GM19372 (cell line): ENCODE data around the gene WARS2.

Source experiments
- ATAC-seq: cut with Tn5 transposase; IDR thresholded peaks from one replicate; pipeline ENCODE4 v1.9.1; 2021; ENCODE audit warnings: mild to moderate bottlenecking, low read depth, moderate library complexity; ENCODE audit not compliant: unreplicated experiment

The WARS2 gene

DNA sequence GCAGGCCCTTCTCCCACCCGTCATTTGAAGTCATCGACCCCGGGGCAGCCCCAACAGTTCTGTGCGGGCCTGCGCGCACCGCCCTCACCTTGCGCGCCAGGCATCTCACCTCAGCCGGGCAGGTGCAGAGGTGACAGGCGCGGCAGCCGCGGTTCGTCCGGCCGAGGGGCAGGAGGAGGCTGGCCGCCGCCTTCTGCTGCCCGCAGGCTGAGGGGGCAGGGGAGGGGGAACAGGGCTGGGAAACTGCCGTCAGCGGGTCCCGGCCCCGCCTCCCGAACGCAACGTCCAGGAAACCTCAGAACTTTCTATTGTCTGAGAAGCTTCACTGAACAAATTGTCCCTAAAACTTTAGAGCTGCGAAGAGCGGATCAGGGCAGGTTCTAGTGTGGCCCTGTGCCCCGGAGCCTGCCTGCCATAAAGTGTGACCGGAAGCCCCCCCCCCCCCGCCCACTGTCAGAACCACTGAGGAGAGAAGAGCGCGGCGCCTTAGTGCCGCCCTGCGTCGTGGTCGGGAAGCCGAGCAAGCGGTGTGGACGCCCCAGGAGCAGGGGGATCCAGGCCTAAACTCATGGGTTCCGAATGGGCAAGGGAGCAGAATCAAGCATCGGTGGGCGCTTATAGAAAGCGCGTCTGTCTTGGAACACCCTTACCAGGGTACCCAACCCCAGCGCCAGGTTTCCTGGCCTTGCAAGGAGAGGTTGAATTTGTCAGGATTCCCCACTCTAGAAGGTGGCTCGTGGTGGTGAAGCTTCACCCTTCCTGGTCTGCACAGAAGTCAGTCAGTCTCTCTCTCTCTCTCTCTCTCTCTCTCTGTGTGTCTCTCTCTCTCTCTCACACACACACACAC lies 139.0 kb downstream of the WARS2 start:
- no peak for ATAC-seq

DNA sequence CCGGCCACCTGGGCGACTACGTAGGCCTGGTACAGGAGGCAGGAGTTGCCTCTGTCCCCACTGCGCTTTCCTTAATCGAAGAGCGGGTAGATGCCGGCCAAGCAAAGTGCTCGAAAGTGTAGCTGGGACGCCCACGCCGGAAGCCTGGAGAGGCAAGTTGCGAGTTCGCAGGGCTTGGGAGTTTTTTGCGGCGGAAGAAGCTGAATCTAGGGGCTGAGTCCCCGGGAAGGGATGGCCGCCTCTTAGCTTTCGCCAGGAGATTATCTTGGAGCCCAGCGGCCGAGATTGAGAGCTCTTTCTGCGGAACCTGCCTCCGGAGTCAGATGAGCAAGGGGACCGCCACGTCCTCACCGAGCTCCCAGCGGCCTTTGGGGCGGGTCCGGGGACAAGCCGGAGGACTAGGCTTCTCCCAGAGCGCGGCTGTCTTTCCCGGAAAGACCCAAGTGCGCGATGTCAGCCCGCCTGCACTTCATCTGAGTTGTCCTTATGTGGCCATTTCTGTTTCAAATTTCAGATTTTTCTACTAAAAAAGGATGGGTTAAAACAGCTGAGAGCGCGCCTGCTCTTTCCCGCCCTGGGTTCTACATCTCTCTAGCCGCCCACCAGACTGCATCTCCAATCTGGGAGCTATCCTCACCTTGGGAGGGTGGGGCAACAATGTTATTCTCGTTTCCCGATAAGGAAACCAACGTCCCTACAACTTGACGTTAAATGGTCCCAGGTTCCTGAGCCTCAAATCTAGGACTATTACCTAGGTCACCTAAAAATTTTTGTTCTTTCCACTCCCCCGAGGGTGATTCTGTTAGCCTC lies 139.9 kb downstream of the WARS2 start:
- no peak for ATAC-seq

DNA sequence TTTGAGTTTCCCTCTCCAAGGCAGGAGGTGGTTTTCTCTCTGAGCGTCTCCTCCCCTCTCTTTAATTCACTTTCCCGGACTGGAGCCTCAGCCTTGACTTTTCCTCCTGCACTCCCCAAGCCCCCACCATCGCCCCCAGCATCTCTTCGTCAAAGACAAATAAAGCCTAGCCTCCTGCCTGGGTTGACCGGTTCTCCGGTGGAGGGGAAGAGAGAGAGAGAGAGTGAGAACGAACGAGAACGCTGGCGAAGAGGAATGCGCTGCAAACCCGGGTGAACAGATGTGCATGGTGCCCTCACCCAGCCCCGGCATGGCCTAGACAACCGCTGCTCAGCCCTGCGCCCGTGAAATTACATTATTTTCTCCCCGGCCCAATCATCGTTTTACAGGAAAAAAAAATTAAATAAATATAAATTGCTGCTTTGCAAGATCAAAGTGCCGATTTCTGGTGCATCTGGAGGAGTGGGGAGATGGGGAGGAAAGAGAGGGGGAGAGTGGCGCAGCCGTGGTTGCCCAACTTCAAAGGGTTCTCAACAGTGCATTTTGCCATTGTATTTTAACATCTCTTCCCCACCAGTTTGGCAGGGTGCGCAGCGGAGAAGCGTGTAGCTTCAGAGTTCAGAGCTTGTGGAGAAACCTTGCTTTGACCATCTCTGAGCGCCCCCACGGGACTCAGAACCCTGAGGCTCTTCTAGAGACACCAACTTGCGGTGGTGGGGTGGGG lies 140.9 kb downstream of the WARS2 start:
- no peak for ATAC-seq

DNA sequence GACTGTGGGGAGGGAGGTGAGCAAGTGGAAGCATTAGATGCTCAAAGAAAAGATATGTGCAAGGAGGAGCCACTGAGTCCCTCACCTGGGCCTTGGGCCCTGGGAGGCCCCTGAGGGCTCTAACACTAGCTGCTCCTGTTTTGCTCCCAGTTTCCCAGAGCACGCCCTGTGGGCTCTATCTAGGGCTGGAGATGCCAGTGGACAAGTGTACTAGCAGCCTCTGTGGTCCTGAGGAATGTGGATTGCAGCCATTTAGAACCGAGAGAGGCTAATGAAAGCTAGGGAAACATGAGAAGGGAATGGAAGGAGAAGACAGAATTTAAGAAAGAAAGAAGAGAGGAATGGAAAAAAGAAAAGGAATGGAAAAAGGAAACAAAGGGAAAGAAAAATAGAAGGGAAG lies 142.3 kb downstream of the WARS2 start:
- ATAC-seq: no peak

DNA sequence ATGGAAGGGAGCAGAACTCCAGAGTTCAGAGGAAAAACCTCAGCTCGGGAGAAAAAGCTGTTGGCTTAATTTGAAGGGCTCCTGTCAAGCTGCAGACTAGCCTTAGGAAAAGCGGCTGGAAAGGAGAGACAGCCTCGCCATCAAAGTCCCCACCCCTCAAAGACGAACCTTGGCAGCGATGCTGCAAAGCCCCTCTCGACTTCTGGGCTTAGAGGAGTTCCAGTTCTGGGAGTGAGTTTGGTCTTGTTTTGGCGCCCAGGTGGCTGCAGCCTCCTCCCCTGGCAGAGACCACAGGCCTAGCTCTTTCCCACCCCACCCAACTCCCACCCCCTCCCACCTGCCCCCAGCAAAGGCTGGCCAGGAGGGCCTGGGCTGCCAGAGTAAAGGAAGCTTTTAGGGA lies 143.2 kb downstream of the WARS2 start:
- ATAC-seq: no peak

DNA sequence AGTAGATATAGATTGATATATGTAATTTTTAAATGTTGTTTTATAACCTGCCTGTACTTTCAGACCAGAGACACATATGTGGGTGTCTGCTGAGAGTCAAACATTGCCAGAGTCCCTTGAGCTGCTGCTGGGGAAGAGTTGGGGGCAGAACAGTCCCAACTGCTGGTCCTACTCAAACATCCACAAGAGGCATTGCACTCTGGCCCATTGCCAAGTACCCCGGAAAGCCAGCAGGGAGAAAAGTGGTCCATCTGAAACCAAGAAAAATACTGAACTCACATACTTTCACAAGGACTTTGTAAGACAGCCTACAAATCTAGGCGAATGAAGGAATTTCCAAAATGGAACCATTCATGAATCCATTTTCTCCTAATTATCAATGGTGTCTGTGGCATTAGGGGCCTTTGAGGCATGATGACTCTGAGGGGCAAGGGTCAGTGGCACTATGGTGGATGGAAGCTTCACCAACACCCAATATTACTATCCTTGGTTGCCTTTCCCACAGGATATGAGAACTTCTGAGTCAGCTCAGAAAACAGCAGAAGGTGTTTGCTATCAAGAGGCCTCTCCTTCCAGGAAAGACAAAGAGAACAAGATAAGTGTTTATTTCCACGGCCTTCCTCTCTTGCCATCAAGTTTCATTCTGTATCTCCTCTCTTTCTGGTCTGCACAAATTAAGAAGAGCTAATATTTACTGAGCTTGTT lies 145.0 kb downstream of the WARS2 start:
- no peak for ATAC-seq

DNA sequence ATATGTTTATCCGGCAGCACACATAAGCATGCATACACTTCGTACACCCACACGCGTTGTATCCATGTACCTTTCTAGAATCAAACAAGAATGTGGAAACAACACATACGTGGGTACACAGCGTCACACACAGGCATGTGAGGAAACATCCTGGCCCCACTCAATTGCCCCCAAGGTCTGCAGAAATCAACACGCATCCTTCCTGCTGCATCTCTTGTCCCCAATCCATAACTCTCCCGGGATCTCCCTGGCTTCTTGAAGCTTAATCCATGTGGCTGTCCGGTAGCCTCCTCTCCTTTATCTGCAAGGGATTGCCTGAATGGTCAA lies 146.8 kb downstream of the WARS2 start:
- ATAC-seq: no peak

DNA sequence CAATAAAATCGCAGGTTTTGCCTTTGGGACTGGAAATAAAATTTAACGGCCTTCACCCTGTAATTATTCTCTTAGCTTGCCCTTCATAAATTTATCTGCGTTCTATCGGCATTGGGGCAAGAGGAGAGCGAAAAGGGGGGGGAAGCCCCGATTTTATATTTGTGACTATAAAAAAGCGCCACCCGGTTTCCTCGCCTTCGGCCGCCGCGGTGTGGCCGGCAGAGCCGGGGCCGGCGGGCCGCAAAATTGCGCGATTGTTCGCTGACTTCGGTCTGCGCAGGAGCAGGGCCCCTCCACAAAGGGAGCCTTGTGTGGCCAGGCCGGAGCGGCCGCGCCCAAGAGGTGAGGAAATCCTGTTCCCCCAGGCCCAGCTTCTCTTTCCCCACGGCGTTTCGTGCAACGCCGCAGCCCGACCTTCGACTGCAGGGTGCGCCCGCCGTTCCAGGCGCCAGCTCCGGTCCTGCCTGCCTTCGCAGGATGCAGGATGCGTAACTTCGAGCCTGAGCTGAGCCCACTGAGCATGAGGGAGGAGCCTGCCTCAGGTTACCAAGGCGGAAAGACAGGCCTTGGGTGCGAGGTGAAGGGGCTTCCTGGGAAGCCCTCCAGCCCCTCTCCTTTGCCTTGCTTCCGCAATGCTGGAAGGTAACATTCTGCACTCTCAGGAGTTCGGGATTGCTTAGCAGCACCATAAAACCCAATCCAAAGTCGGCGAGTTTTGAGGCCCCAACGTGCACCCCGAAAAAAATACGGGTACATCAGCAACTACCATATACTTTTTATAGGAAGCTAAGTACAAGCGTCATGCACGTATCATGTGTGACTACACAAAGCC lies 147.4 kb downstream of the WARS2 start:
- ATAC-seq: no peak

DNA sequence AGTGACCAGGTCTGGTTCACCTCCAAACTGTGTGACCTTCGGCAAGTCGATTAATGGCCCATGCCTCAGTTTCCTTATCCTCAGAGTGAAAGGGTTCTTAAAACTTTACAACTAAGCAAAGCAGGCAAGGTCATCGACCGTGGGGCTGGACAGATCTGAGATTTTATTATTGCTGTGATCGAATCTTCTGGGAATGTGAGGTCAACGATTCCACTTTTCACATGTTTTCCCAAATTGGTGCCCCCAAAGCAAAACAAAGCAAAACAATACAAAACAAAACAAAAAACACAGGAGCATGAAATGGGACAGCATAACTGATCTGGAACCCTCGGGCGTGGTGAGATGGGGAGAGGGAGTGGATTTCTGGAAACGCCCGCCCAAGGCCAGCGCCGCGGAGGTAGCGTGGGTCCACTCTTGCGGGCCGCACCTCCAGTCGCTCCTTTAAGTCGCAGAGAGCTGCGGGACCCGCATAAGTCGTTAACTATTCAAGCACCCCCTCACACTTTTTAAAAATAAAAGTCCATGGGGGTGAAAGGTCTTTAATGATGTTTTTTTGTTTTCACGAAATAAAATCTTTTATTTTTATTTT lies 148.1 kb downstream of the WARS2 start:
- no peak for ATAC-seq

DNA sequence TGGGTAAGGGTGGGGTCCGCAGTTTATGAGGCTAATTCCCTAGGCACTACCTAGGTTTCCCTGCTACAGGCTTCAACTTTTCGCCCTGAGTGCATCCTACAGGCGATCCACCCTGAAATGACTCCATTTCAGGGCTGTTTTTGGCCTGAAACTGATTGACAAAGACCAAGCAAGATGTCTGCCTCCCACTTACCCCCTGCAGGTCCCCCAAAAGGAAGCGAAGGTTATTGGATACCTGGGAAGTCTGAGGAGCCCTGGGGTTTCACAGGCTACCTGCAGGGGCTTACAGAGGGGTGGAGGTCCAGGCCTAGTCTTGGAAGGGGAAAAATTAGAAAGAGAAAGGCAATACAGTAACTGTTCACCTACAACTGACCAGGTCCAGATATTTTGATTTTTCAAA lies 149.0 kb downstream of the WARS2 start:
- ATAC-seq: no peak

DNA sequence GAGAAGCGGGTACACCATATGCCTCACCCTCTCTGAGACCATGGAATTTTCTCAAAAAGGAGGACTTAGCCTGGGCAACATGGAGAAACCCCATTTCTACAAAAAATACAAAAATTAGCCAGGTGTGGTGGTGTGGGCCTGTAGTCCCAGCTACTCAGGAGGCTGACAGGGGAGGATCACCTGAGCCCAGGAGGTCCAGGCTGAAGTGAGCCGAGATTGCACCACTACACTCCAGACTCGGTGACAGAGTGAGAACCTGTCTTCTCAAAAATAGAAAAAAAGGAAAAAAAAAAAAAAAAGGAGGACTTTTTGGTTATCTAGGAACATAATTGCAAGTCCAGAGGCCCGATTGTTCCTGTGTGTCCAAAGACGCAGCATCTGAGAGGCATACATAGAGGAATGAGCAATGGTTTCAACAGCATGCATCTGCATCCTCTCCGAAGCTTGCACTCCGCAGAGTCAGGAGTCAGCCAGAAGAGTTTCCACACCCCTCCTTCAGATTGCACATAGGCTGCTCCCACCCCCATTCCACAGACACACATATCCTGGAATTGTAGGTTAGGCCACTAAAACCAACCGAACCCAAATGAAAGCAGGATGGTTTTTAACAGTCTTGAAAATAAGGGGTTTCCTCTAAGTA lies 149.8 kb downstream of the WARS2 start:
- no peak for ATAC-seq

DNA sequence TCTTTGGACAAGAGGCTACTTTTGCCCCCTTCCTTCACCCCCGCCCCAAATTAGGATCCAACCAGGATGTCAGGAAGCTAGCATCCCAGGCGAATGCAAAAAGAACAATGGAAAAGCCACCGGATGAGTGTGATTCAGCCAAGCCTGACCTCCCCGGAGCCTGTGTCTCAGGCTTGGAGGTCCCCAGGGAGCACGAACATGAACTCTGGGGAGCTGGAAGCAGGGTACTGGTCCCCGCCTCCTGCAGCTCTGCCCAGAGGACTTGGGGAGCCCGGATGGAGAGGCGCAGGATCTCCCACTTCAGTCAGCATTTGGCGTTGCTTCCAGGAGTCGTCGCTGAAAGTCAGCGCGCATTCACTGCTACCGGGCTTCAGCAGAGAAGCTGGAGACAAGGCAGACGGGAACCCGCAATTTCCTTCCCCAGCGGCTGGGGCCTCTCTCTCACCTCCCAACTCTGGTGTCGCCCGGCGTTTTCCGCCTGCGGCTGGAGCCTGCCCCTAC lies 150.5 kb downstream of the WARS2 start:
- ATAC-seq: no peak

DNA sequence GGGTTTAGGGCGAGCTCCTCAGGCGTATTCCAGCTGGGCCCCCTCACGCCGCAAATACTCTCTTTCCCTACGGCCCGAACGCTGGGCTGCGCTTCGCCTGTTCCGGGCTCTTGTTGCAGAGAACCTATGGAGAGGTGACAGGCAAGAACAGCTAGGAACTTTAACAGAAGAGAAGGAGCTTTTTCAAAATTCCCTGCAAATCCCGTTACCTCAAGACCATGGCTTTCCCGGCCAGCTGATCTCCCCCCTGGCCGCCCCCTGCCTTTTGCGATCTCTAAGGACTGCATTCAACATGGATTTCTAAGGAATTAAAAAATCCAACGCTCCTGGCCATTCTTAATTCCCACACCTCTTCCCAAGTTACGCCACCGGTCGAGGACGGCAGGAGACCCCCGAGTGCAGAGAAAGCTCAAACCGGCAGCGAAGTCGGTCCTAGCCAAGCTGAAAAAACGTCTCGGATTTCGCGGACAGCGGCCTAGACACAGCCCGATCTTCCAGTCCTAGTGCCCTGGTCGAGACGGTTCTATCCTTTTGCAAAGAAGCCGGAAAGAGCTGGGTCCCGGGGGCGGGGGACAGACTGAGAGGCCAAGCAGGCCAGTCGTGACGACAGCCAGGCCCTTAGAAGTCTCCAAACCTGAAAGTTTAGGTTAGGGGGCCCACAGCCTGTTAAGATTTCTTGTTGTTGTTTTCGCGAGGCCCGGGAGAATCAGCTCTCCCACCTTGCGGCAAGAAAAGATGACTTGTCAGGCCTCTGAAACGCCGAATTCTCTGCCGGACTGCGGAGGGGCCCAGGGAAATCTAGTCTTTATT lies 151.2 kb downstream of the WARS2 start:
- no peak for ATAC-seq

DNA sequence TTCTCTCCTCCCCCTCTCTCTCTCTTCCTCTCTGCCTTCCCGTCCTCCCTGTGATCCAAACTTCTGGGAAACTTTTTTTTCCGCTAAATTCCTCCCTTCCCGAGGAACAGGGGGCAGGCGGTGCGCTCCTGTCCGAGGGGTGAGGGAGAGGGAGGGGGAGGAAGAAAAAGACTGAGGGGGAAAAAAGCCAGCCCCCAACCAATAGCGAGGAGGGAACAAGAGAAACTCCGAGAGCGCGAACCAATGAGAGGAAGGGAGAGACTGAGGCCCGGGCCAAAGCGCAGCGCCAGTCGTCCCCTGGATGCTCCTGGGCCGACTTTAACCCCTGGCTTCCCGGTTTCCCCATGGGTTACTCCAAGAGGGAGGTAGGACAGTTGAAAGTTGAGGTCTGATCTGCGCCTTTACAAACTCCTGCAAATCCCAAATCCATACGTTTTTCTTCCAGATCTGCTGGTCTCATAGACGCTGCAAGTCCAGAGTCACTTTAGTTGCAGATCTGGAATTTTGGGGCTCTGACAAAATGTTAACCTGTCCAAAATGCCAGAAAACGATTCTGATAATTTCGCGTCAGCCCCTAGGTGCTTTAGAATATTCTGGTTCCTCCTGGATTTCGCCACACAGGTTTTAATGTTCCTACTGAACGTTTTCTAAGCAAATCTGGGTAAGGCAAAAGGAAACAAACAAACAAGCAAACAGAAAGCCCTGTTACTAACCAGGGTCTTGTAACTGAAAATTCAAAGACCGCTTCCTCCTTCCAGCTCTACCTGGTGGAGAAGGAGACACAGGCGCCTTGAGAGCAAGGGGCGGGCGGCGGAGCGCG lies 152.1 kb downstream of the WARS2 start, which contains the start of gene TBX15:
TSS of gene TBX15 (minus strand) at position 158 of the 820 bp plus-strand sequence. CDS start 548 bp downstream, outside the sequence.
- ATAC-seq: no peak

DNA sequence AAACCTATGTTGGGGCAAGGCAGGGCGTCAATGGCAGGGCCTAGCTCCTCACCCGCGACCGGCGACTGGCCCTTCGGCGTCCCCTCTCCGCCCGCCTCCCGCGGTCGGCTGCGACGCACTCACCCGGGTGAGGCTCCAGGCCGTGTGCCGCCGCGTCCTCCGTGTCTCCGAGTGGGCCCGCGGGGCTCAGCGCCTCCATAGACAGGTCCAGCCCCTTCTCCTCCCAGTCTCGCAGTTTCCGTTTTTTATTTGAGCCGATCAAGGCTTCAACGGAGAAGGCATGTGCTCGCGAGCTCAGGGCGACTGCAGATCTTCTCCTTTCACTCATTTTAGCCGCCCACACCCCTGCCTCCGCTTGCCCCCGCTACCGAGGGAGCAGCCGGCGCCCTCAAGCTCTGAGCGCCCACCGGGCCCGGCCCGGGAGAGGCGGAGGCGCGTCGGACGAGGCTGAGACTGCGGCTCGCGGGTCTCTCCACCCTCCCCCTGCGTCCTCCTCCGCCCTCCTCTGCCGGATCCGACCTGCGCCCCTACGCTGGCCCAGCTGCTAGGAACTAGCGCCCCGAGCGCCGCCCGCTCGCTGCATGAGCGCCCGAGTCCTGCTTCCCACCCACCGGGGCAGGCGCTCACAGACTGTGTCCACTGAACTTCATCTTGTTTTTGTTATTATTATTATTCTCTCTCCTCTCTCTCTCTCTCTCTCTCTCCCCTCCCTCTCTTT lies 152.8 kb downstream of the WARS2 start:
- peak; percentile 39 for ATAC-seq
